DND-41 (cell line): ENCODE measurements around the gene CAP1.

ENCODE experiments used
- CTCF ChIP-seq: IDR thresholded peaks from 2 replicates; pipeline ENCODE4 v1.5.1; 2012; ENCODE audit warnings: borderline replicate concordance, low read length, moderate library complexity, mild to moderate bottlenecking; ENCODE audit not compliant: poor library complexity, severe bottlenecking; ENCODE audit errors: extremely low read depth
- EZH2 ChIP-seq: IDR thresholded peaks from 3 replicates; pipeline ENCODE4 v1.6.1; 2012; ENCODE audit warnings: borderline replicate concordance, low read depth, mild to moderate bottlenecking, moderate library complexity, low read length, inconsistent platforms; ENCODE audit not compliant: severe bottlenecking

- TF ChIP-seq CTCF = no peak
- no peak for TF ChIP-seq EZH2
Observed at GRCh38 chr1:40102896-40103295, 62.4 kb downstream of the CAP1 start.
